Neural cell (in vitro differentiated cells): ENCODE data around the gene PPP3R1.

Experiments
- CTCF ChIP-seq: fragments of 450-650 bp; IDR thresholded peaks from 2 replicates; pipeline ENCODE4 v1.5.1; 2014; ENCODE audit warnings: antibody characterized with exemption, mild to moderate bottlenecking, moderate library complexity; ENCODE audit not compliant: poor library complexity, severe bottlenecking
- POLR2AphosphoS5 ChIP-seq: IDR thresholded peaks from 2 replicates; pipeline ENCODE4 v1.6.1; 2012
- REST ChIP-seq: IDR thresholded peaks from 2 replicates; pipeline ENCODE4 v1.6.1; 2012; ENCODE audit warnings: borderline replicate concordance
- SMC3 ChIP-seq: fragments of 450-650 bp; conservative IDR thresholded peaks from 2 replicates; pipeline ENCODE4 v1.6.1; 2014; ENCODE audit warnings: antibody characterized with exemption, mild to moderate bottlenecking, moderate library complexity; ENCODE audit not compliant: poor library complexity
- TAF1 ChIP-seq: IDR thresholded peaks from 2 replicates; pipeline ENCODE4 v1.6.1; 2012; ENCODE audit warnings: low read depth

GRCh38 chr2:68231061-68231372 is 21.3 kb downstream of the PPP3R1 start:
- TF ChIP-seq TAF1, result no peak
- no peak for TF ChIP-seq CTCF
- no peak for TF ChIP-seq POLR2AphosphoS5
- no peak for TF ChIP-seq SMC3
- no peak for TF ChIP-seq REST
